ENCODE data around the gene EIF2A. TPM values are rescaled to one million over a fixed set of nuclear protein-coding genes. Genes with fewer than 3 reads are reported as not detected.

The EIF2A gene
- total and polyA plus RNA-seq, 2 of the 13 experiments (the other 11 are each of a cell fraction or from before 2014, with no cell fraction given) = 124 to 139 TPM

DNA sequence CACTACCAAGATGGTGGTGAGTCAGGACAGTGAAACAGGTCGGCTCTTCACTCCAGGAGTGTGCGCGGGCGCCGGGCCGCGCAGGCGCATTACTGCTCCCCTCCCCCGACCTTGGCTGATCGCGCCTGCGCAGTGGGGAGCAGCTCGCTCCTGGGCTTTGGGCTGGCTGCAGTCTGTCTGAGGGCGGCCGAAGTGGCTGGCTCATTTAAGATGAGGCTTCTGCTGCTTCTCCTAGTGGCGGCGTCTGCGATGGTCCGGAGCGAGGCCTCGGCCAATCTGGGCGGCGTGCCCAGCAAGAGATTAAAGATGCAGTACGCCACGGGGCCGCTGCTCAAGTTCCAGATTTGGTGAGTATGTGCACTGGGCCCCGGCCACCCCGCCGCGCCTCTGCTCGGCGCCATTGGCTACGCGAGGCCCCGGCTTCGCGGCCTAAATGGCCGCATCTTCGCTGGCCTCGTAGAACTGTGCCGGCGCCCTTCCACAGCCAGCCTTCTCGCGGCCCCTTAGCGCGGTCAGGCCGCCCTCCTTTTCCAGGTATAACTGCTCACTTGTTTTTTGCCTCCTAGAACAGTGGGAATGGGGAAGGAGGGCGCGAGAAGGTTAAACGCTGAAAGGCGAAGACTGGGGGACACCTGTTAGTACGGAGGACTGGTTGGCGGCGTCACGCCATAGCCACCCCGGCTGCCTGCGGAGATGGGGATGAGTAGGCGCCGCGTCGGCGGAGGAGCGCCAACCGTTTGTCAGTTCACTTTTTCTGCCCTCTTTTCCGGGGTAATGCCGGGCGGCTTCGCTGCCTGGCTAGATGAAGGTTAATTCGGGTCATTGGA, 56.8 kb downstream of the EIF2A start, which contains the start of gene SELENOT (continued):
- TF ChIP-seq AHR (CRISPR knock-in tag; IDR thresholded peaks at IDR 0.05) (peak; percentile 90; the same call in 1 of the 2 replicates), EHMT2 (IDR thresholded peaks at IDR 0.05; ENCODE audit: borderline replicate concordance, low read depth, low read length) (no peak), ZBTB49 (CRISPR knock-in tag; IDR thresholded peaks at IDR 0.05; ENCODE audit: borderline replicate concordance) (no peak), TCF7L2 (IDR thresholded peaks at IDR 0.05; ENCODE audit: low read depth, low read length) (no peak), ZBTB7B (CRISPR knock-in tag; IDR thresholded peaks at IDR 0.05) (0 out of 2 replicates have a peak, but pooled peaks have one; percentile 40), ZFP41 (CRISPR knock-in tag; IDR thresholded peaks at IDR 0.05; ENCODE audit: borderline replicate concordance) (no peak; the same call in 1 of the 2 replicates), ZNF761 (CRISPR knock-in tag; conservative IDR thresholded peaks at IDR 0.05) (no peak), HNF1B (CRISPR knock-in tag; IDR thresholded peaks at IDR 0.05) (peak; percentile 2; the same call in 1 of the 2 replicates), ZNF343 (CRISPR knock-in tag; IDR thresholded peaks at IDR 0.05) (no peak), TMF1 (CRISPR knock-in tag; IDR thresholded peaks at IDR 0.05; ENCODE audit: low read depth) (peak; percentile 62; the same call in 1 of the 2 replicates), ARNTL (CRISPR knock-in tag; IDR thresholded peaks at IDR 0.05) (peak; percentile 42; the same call in 1 of the 2 replicates), XBP1 (CRISPR knock-in tag; IDR thresholded peaks at IDR 0.05) (peak; percentile 61; the same call in 1 of the 2 replicates), PHB2 (IDR thresholded peaks at IDR 0.05; ENCODE audit: partially characterized antibody) (no peak), IKZF4 (CRISPR knock-in tag; IDR thresholded peaks at IDR 0.05; ENCODE audit: borderline replicate concordance, low read depth, not compliant biosample characterization) (no peak), MAZ (IDR thresholded peaks at IDR 0.05; ENCODE audit: borderline replicate concordance, low read depth, low read length) (0 out of 2 replicates have a peak, but pooled peaks have one; percentile 52), MAZ (CRISPR knock-in tag; IDR thresholded peaks at IDR 0.05; ENCODE audit: low read depth) (no peak), TEAD2 (CRISPR knock-in tag; IDR thresholded peaks at IDR 0.05) (no peak; the same call in 1 of the 2 replicates), IRF2 (CRISPR knock-in tag; IDR thresholded peaks at IDR 0.05) (peak; percentile 62; the same call in 1 of the 2 replicates), SMAD1 (CRISPR knock-in tag; IDR thresholded peaks at IDR 0.05; ENCODE audit: borderline replicate concordance, low read depth) (peak; percentile 91; the same call in 1 of the 2 replicates), ZNF17 (CRISPR knock-in tag; IDR thresholded peaks at IDR 0.05) (peak; percentile 85)
- TF ChIP-seq, protein P1, sequence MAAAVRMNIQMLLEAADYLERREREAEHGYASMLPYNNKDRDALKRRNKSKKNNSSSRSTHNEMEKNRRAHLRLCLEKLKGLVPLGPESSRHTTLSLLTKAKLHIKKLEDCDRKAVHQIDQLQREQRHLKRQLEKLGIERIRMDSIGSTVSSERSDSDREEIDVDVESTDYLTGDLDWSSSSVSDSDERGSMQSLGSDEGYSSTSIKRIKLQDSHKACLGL (CRISPR knock-in tag; IDR thresholded peaks at IDR 0.05) = peak; percentile 86; the same call in 1 of the 2 replicates
- TF ChIP-seq, protein P2, sequence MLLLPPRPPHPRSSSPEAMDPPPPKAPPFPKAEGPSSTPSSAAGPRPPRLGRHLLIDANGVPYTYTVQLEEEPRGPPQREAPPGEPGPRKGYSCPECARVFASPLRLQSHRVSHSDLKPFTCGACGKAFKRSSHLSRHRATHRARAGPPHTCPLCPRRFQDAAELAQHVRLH (CRISPR knock-in tag; IDR thresholded peaks at IDR 0.05; ENCODE audit: borderline replicate concordance, low read depth) = peak; percentile 74; the same call in 1 of the 2 replicates
- TF ChIP-seq, protein P3, sequence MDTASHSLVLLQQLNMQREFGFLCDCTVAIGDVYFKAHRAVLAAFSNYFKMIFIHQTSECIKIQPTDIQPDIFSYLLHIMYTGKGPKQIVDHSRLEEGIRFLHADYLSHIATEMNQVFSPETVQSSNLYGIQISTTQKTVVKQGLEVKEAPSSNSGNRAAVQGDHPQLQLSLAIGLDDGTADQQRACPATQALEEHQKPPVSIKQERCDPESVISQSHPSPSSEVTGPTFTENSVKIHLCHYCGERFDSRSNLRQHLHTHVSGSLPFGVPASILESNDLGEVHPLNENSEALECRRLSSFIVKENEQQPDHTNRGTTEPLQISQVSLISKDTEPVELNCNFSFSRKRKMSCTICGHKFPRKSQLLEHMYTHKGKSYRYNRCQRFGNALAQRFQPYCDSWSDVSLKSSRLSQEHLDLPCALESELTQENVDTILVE (CRISPR knock-in tag; IDR thresholded peaks at IDR 0.05) = peak; percentile 71
